Tracheal epithelial cell (primary cell): Measurements from ENCODE around the gene SHROOM1. TPM values are rescaled to one million over a fixed set of nuclear protein-coding genes. Genes with fewer than 3 reads are reported as not detected.

ENCODE experiments used
- total RNA-seq: library from RNA; depleted of rRNA; stranded (reverse); fragments of >200 nt; gene quantifications from 2 replicates; pipeline ENCODE4 v1.2.1, GENCODE V29; 2014

SHROOM1 gene
- total RNA-seq, result 1.2 and 4.9 TPM in 2 replicates

GRCh38 chr5:132830436-132831094 is at the start of gene SHROOM1:
TSS of gene SHROOM1 (minus strand) at chr5:132830647. CDS start at chr5:132826140, 4,507 bp downstream.

GRCh38 chr5:132873119-132873929 is 42.9 kb upstream of the SHROOM1 start, which contains the start of gene LEAP2:
TSS of gene LEAP2 (plus strand) at chr5:132873668. CDS start at chr5:132873695, 27 bp downstream.

GRCh38 chr5:132866342-132867045 is 36.0 kb upstream of the SHROOM1 start, which contains the start of the genes GDF9 and UQCRQ:
TSS of gene GDF9 (minus strand) at chr5:132866469. CDS start at chr5:132864533, 1,936 bp downstream.
TSS of gene UQCRQ (plus strand) at chr5:132866642. CDS start at chr5:132866882, 240 bp downstream.

GRCh38 chr5:132812781-132813598 is 17.5 kb downstream of the SHROOM1 start, which contains the start of gene SOWAHA:
TSS of gene SOWAHA (plus strand) at chr5:132813302. CDS start at chr5:132813622, 320 bp downstream.

GRCh38 chr5:132777209-132778069 is 53.0 kb downstream of the SHROOM1 start, which contains the start of gene SEPTIN8:
TSS of gene SEPTIN8 (minus strand) at chr5:132777239. CDS start at chr5:132777137, 102 bp downstream.

Other genes with a start within 250 kb of the SHROOM1 start
- not detected in 2 replicates for gene IL13, start 172.5 kb downstream of the SHROOM1 start, total RNA-seq
- gene IL4, start 156.7 kb downstream of the SHROOM1 start, total RNA-seq, result not detected in 2 replicates
- 5.1 and 6.0 TPM in 2 replicates for gene KIF3A, start 93.1 kb downstream of the SHROOM1 start, total RNA-seq
- under 0.01 and 0.48 TPM in 2 replicates for gene CCNI2, start 83.2 kb downstream of the SHROOM1 start, total RNA-seq
- 21.3 and 40.7 TPM in 2 replicates for gene SEPTIN8, start 53.4 kb downstream of the SHROOM1 start, total RNA-seq
- gene SOWAHA, start 17.3 kb downstream of the SHROOM1 start, total RNA-seq, result 0.24 TPM in 1 of 2 replicates, not detected in the other
- under 0.01 TPM in 1 of 2 replicates, not detected in the other for gene GDF9, start 35.8 kb upstream of the SHROOM1 start, total RNA-seq
- 112 and 114 TPM in 2 replicates for gene UQCRQ, start 36.0 kb upstream of the SHROOM1 start, total RNA-seq
- 0.21 and 0.48 TPM in 2 replicates for gene LEAP2, start 43.0 kb upstream of the SHROOM1 start, total RNA-seq
- 34.1 and 40.5 TPM in 2 replicates for gene AFF4, start 133.0 kb upstream of the SHROOM1 start, total RNA-seq
- 14.0 and 16.0 TPM in 2 replicates for gene ZCCHC10, start 195.9 kb upstream of the SHROOM1 start, total RNA-seq
- gene HSPA4, start 221.4 kb upstream of the SHROOM1 start, total RNA-seq, result 145 and 154 TPM in 2 replicates